ENCODE results near the gene FAM89B.

The FAM89B gene

GRCh38 chr11:65574109-65574810, 1.9 kb downstream of the FAM89B start:
- DNase-seq (ENCODE audit: low spot score) = peak; percentile 94

- no peak for DNase-seq (ENCODE audit: low spot score)
These were observed 2.7 kb downstream of the FAM89B start for GRCh38 chr11:65574811-65575567.

- DNase-seq (ENCODE audit: low spot score) = no peak
These were observed 3.4 kb downstream of the FAM89B start, which contains the start of gene EHBP1L1 for GRCh38 chr11:65575568-65576231. Gene EHBP1L1, plus strand, starts transcription at chr11:65576053. Its CDS starts 250 bp downstream, at chr11:65576303.

DNA sequence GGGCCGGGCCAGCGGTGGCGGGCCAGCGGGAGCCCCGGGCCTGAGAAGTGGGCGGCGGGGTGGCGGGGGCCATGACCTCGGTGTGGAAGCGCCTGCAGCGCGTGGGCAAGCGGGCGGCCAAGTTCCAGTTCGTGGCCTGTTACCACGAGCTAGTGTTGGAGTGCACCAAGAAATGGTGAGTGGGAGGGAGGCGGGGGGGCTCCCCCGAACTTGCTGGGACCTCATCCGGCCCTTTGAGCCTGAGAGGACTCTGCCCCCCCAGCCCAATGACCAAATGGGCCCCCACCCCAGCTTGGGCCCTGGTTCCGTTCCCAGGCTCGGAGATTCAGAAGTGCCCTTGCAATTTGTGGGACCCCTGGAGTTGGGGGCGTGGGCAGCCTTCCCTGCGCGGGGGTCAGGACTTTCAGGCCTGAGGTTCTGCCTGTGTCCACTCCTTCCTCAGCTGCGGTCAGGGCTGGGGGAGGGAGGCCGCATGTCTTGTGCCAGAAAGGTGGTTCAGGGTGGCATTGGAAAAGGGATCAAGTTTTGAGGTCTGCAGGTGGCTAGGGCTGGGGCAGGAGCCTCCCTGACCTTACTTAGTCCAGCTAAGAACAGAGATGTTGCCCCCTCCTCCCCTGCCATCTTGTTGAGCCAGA, 4.0 kb downstream of the FAM89B start:
- DNase-seq (ENCODE audit: low spot score) = no peak

- no peak for DNase-seq (ENCODE audit: low spot score)
These were observed 4.8 kb downstream of the FAM89B start for GRCh38 chr11:65576867-65577755.

GRCh38 chr11:65577756-65578109, 5.4 kb downstream of the FAM89B start:
- no peak for DNase-seq (ENCODE audit: low spot score)

DNA sequence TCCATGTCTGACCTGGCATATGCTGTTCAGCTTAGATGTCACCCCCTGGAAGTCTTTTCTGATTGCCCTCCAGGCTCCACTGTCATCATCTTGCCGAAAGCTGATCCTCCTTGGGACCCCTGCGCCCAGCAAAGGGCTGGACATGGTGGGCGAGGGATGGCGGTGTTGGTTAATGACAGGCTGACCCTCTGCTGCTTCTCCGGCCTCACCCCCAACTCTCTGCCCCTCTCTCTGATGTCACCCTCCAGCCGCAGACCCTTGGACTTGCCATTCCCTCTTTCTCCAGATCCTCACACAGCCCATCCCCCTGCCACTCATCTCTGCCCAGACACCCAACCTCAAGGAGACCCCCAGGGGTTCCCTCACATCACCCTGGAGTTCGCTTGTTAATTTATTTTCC, 5.8 kb downstream of the FAM89B start:
- no peak for DNase-seq (ENCODE audit: low spot score)

GRCh38 chr11:65578667-65579066, 6.3 kb downstream of the FAM89B start:
- no peak for DNase-seq (ENCODE audit: low spot score)

DNA sequence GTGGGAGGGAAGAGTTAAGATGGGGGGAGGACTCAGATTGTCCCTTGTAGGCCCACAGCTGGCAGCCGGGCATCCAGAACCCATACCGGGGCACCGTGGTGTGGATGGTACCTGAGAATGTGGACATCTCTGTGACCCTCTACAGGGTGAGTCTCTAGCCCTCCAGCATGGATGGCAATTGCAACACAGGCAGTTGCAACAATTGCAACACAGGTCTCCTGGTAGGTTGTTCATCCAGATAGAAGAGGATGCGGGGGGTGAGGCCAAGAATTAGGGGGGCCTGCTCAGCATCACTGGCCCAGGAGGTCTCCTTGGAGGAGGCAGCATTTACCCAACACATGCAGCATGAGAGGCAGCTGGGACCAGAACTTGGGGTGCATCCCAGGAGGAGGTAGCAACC, 7.0 kb downstream of the FAM89B start:
- no peak for DNase-seq (ENCODE audit: low spot score)

GRCh38 chr11:65580031-65580692, 7.8 kb downstream of the FAM89B start:
- no peak for DNase-seq (ENCODE audit: low spot score)

DNA sequence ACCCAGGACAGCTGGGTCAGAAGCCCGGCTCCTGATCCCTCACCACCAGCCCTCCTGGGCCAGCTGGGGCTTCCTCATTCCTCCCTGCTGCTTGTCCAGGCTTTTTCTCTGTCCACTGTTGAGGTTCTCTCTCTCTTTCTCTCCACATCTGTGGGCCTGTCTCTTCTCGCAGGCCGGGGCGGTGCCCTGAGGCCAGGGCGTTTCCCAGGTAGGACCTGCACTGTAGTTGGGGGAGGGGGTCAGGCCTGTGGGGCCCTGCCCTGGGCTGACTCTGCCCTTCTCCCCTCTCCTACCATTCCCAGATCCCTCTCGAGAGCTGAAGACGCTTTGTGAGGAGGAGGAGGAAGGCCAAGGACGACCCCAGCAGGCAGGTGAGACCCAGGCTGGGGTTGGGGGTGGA, 8.4 kb downstream of the FAM89B start:
- no peak for DNase-seq (ENCODE audit: low spot score)

- no peak for DNase-seq (ENCODE audit: low spot score)
These were observed 9.6 kb downstream of the FAM89B start for GRCh38 chr11:65581928-65582327.

GRCh38 chr11:65583589-65583988, 11.3 kb downstream of the FAM89B start:
- no peak for DNase-seq (ENCODE audit: low spot score)

DNA sequence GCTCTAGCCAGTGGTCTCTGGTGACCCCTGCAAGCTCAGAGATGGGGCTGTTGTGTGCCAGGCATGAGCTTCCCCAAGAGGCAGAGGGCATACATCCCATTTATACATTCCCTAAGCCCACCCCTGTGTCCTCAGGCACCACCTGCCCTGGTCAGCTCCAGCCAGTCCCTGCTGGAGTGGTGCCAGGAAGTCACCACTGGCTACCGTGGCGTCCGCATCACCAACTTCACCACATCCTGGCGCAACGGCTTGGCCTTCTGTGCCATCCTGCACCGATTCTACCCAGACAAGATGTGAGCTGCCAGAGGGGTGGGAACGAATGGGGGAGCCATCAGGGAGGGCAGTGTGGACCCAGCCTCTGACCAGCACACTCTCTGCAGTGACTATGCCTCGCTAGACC, 11.8 kb downstream of the FAM89B start:
- no peak for DNase-seq (ENCODE audit: low spot score)

DNA sequence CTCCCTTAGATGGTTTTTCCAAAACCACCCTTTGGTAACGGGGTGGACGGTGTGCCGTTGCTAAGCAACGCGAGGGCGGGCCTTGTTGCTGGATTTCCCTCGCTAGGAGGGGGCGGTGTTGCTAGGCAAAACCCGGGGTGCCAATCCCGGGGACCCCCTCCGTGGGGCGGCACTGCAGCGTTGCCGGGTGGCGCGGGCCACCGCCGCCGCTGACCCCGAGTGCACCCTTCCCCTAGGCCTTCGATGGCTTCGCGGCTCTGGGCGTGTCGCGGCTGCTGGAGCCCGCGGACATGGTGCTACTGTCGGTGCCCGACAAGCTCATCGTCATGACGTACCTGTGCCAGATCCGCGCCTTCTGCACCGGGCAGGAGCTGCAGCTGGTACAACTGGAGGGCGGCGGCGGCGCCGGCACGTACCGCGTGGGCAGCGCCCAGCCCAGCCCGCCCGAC, 12.4 kb downstream of the FAM89B start:
- DNase-seq (ENCODE audit: low spot score) = no peak

DNA sequence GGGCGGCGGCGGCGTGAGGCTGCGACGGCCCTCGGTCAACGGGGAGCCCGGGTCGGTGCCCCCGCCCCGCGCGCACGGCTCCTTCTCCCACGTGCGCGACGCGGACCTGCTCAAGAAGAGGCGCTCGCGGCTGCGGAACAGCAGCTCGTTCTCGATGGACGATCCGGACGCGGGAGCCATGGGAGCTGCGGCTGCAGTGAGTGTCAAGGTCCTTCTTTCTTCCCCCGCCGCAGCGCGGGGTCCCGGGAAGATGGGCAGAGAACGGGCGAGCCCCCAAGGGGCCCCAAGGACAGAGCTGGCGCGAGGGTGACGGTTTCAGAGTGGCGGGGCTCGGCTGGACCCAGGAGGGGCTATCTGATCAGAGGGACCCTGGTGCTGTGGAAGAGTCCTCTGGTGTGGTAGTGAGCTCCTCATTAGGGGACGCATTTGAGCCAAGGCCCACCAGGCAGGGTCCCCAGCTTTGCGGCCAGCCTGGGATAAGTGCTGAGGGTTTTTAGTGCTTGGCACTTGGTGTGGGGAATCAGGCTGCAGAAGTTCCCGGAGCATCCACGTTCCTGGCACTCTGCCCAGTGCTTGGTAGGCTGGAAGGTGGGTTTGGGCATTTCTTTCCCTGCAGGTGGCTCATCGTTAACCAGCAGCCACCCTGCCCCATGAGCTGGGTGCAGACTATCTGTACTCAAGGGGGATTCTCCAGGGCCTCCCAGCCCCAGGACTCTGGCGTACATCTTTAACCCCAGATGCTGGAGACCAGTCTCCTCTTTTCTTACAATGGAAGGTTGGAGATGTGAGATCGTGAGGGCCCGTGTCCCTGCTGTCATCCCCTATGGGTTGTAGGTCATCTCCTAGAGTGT, 13.3 kb downstream of the FAM89B start:
- DNase-seq (ENCODE audit: low spot score) = no peak

- DNase-seq (ENCODE audit: low spot score) = no peak
These were observed 13.9 kb downstream of the FAM89B start for GRCh38 chr11:65586247-65586630.

- DNase-seq (ENCODE audit: low spot score) = no peak
These were observed 14.3 kb downstream of the FAM89B start for GRCh38 chr11:65586676-65587075.

DNA sequence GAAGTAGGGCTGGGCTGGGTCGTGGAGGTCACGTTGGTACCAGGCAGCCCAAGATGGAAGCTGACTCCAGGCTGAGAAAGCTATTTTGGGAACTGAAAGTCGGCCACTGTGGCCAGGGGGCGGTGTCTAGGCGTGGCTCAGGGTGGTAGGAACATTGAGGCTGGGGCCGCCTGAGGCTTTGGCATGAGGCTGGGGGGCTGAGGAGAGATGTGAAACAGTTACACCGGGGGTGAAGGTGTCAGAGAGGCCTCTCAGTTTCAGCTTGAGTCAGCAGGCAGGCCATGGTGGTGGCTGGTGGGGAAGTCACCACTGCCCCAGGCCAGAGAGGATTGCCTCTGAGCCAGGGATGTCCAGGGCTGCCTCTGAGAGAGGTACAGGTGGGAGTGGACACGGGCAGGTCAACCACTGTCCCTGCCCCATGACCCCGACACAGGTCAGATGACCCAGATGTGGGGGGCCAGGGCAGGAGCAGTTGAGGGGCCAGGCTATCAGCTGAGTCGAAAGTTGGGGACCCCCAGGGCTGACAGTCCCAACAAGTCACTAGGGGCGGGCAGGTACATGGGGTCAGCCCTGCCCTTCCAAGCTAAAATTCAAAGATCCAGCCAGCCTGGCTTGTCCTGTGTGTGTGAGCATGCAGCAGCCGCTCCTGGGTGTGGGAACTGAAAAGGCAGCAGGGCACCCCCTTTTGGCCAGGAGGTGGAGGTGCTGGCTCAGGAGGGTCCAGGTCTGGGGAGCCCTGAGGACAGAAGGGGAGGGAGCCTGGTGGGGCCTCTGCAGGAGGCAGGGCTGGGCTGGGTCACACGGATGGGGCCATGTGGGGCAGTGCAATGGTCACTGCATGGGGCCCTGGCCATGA, 16.1 kb downstream of the FAM89B start:
- DNase-seq (ENCODE audit: low spot score) = no peak

Measured in kidney capillary endothelial cell (primary cell).